ENCODE results near the gene COTL1.
A peak's percentile ranks its signal among the peaks of the same experiment; 100 is the strongest.

COTL1 gene

DNA sequence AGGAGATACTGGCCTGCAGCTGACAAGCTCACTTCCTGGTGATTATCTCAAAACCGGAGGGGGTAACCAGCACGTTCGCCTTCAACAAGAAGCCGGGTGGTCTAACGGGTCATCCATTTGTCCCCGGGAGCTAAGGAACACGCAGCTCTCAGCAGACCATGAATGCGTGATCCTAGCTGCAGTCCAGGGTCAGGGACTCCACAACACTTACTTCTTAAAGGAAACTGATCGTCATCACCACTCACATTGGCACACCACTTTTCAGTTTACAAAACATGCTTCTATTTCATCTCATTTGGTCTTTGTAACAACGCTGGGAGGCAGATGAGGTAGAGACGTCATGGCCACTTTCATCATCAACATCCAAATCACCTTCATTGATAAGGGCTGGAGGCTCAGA lies 25.2 kb downstream of the COTL1 start:
- H3K9me3 Mint-ChIP-seq, result peaks cover 6% of the 10 kb centered on the region
- H3K4me1 Mint-ChIP-seq, result peaks cover 53% of the 10 kb centered on the region
- H3K27ac Mint-ChIP-seq, result peak overlapping the region; percentile 43
- TF ChIP-seq, protein P1, sequence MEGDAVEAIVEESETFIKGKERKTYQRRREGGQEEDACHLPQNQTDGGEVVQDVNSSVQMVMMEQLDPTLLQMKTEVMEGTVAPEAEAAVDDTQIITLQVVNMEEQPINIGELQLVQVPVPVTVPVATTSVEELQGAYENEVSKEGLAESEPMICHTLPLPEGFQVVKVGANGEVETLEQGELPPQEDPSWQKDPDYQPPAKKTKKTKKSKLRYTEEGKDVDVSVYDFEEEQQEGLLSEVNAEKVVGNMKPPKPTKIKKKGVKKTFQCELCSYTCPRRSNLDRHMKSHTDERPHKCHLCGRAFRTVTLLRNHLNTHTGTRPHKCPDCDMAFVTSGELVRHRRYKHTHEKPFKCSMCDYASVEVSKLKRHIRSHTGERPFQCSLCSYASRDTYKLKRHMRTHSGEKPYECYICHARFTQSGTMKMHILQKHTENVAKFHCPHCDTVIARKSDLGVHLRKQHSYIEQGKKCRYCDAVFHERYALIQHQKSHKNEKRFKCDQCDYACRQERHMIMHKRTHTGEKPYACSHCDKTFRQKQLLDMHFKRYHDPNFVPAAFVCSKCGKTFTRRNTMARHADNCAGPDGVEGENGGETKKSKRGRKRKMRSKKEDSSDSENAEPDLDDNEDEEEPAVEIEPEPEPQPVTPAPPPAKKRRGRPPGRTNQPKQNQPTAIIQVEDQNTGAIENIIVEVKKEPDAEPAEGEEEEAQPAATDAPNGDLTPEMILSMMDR (IDR thresholded peaks at IDR 0.05), result no peak
- no peak for DNase-seq
- H3K36me3 Mint-ChIP-seq (ENCODE audit: low read depth), result peaks cover 64% of the 10 kb centered on the region
- no peaks in the 10 kb centered on the region for H3K27me3 Mint-ChIP-seq (ENCODE audit: low read depth, poor library complexity)
- H3K4me3 Mint-ChIP-seq, result no peak overlapping the region

GRCh38 chr16:84589975-84590719 lies 27.7 kb downstream of the COTL1 start:
- H3K27ac Mint-ChIP-seq, result no peak overlapping the region
- peaks cover 53% of the 10 kb centered on the region for H3K4me1 Mint-ChIP-seq
- TF ChIP-seq, protein P1 (IDR thresholded peaks at IDR 0.05), result no peak
- H3K9me3 Mint-ChIP-seq, result peaks cover 6% of the 10 kb centered on the region
- no peaks in the 10 kb centered on the region for H3K27me3 Mint-ChIP-seq (ENCODE audit: low read depth, poor library complexity)
- no peak overlapping the region for H3K4me3 Mint-ChIP-seq
- H3K36me3 Mint-ChIP-seq (ENCODE audit: low read depth), result peaks cover 69% of the 10 kb centered on the region
- no peak for DNase-seq

DNA sequence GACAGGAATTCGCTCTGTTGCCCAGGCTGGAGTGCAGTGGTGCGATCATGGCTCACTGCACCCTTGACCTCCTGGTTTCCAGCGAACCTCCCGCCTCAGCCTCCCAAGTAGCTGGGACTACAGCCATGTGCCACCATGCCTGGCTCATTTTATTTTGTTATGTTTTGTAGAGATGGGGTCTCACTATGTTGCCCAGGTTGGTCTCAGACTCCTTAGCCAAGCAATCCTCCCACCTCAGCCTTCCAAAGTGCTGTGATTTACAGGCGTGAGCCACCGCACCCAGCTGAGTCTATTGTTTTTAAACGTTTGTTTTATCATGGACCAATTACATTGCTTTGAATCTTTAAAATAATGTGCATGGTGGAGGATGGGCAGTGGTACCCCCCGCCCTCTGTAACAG lies 28.9 kb downstream of the COTL1 start:
- peaks cover 6% of the 10 kb centered on the region for H3K9me3 Mint-ChIP-seq
- peaks cover 42% of the 10 kb centered on the region for H3K4me1 Mint-ChIP-seq
- no peak overlapping the region for H3K4me3 Mint-ChIP-seq
- peaks cover 72% of the 10 kb centered on the region for H3K36me3 Mint-ChIP-seq (ENCODE audit: low read depth)
- H3K27ac Mint-ChIP-seq, result no peak overlapping the region
- H3K27me3 Mint-ChIP-seq (ENCODE audit: low read depth, poor library complexity), result peaks cover 2% of the 10 kb centered on the region
- TF ChIP-seq, protein P1 (IDR thresholded peaks at IDR 0.05), result no peak
- no peak for DNase-seq

GRCh38 chr16:84585886-84586285 lies 32.0 kb downstream of the COTL1 start:
- Mint-ChIP-seq H3K4me1 (peaks cover 45% of the 10 kb centered on the region), H3K27ac (peak overlapping the region; percentile 15), H3K4me3 (peak overlapping the region; percentile 32), H3K9me3 (no peaks in the 10 kb centered on the region), H3K27me3 (ENCODE audit: low read depth, poor library complexity) (peaks cover 2% of the 10 kb centered on the region), H3K36me3 (ENCODE audit: low read depth) (peaks cover 53% of the 10 kb centered on the region)
- TF ChIP-seq, protein P1 (IDR thresholded peaks at IDR 0.05), result no peak
- peak; percentile 47 for DNase-seq

DNA sequence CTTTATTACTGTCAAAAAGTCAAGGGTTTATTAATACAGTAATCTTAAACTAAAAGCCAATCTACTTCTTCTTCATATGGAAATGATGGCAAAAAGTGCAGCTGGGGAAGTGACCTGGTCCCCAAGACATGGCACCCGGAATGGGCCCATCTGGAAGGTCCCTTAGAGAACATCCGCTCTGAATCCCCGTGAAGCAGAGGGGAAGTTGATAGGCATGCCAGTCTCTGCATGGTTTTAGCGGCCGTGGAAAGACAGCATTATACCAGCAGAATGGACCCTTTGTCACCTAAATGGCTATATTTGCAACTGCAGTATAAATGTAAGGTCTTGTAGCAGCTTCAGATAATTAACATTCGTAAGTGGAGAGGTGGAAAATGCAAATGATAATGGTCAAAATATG lies 32.4 kb downstream of the COTL1 start:
- no peak for DNase-seq
- TF ChIP-seq, protein P1 (IDR thresholded peaks at IDR 0.05), result no peak
- Mint-ChIP-seq H3K27ac (no peak overlapping the region), H3K4me3 (no peak overlapping the region), H3K4me1 (peaks cover 49% of the 10 kb centered on the region), H3K9me3 (no peaks in the 10 kb centered on the region), H3K27me3 (ENCODE audit: low read depth, poor library complexity) (peaks cover 2% of the 10 kb centered on the region), H3K36me3 (ENCODE audit: low read depth) (peaks cover 49% of the 10 kb centered on the region)

- TF ChIP-seq, protein P1 (IDR thresholded peaks at IDR 0.05), result no peak
- Mint-ChIP-seq H3K36me3 (ENCODE audit: low read depth) (peaks cover 43% of the 10 kb centered on the region), H3K4me1 (peaks cover 57% of the 10 kb centered on the region), H3K9me3 (no peaks in the 10 kb centered on the region), H3K4me3 (no peak overlapping the region), H3K27me3 (ENCODE audit: low read depth, poor library complexity) (peaks cover 2% of the 10 kb centered on the region), H3K27ac (no peak overlapping the region)
- no peak for DNase-seq
These were observed 33.2 kb downstream of the COTL1 start for GRCh38 chr16:84584678-84585077.
